Natural killer cell (primary cell): Measurements from ENCODE around the gene ARHGAP30. TPM values are rescaled to one million over a fixed set of nuclear protein-coding genes. Genes with fewer than 3 reads are reported as not detected.
"Not testable (repeated sequence)": the region's sequence is repeated elsewhere in the genome, so short reads cannot be mapped to it uniquely, and the experiment has no call there.

ENCODE experiments used
- ATAC-seq, 3 donors: fragments of 150-1000 bp in 2 of 3; fragments of 200-7000 bp in 1 of 3; cut with Tn5 transposase; 1 replicate in 1 of 3; 2 replicates in 2 of 3; pipeline ENCODE4 v1.10.0; 2021; ENCODE audit warnings: mild to moderate bottlenecking in 2 of 3, moderate library complexity in 2 of 3
- DNase-seq, 2 donors: peaks; one replicate each; pipeline versions ENCODE4 v3.0.0 to v3.0.0-alpha.2; 2013 to 2021; ENCODE audit warnings: mixed read lengths in 1 of 2
- H3K27ac ChIP-seq: one replicate; pipeline ENCODE4 v1.5.1; 2013; ENCODE audit warnings: mild to moderate bottlenecking, low read length
- H3K27me3 ChIP-seq: one replicate; pipeline ENCODE4 v1.6.1; 2013; ENCODE audit warnings: low read length; ENCODE audit not compliant: control insufficient read depth, insufficient read depth
- H3K36me3 ChIP-seq: one replicate; pipeline ENCODE4 v1.6.1; 2013; ENCODE audit warnings: low read length; ENCODE audit not compliant: control insufficient read depth, insufficient read depth
- H3K4me1 ChIP-seq: one replicate; pipeline ENCODE4 v1.6.1; 2013; ENCODE audit warnings: low read length; ENCODE audit not compliant: control insufficient read depth, insufficient read depth
- H3K4me3 ChIP-seq: one replicate; pipeline ENCODE4 v1.5.1; 2013; ENCODE audit warnings: low read length
- H3K9me3 ChIP-seq: one replicate; pipeline ENCODE4 v1.6.1; 2013; ENCODE audit warnings: low read length; ENCODE audit not compliant: control insufficient read depth, insufficient read depth
- H3K27ac Mint-ChIP-seq, 2 donors: one replicate each; pipeline ENCODE4 v1.8.0; 2022; ENCODE audit warnings: mild to moderate bottlenecking in 2 of 2, mixed read lengths in 2 of 2, moderate library complexity in 1 of 2
- H3K27me3 Mint-ChIP-seq, 2 donors: one replicate each; pipeline ENCODE4 v1.8.0; 2022; ENCODE audit warnings: low read depth in 2 of 2, mixed read lengths in 2 of 2
- H3K36me3 Mint-ChIP-seq: one replicate; pipeline ENCODE4 v1.8.0; 2022; ENCODE audit warnings: mixed read lengths
- H3K4me1 Mint-ChIP-seq, 2 donors: one replicate each; pipeline ENCODE4 v1.8.0; 2022; ENCODE audit warnings: mixed read lengths in 2 of 2
- H3K4me3 Mint-ChIP-seq: one replicate; pipeline ENCODE4 v1.8.0; 2022; ENCODE audit warnings: mild to moderate bottlenecking, moderate library complexity, mixed read lengths
- H3K9me3 Mint-ChIP-seq, 2 donors: one replicate each; pipeline ENCODE4 v1.8.0; 2022; ENCODE audit warnings: mixed read lengths in 2 of 2
- CTCF ChIP-seq: fragments of 200-600 bp; IDR thresholded peaks from one replicate; pipeline ENCODE4 v1.8.0; 2022; ENCODE audit warnings: antibody characterized with exemption
- WGBS: methylation state at CpG from one replicate; pipeline ENCODE4 v1.1.7; 2013; ENCODE audit warnings: missing lambda C conversion rate; ENCODE audit not compliant: insufficient coverage; 5-methylcytosine and 5-hydroxymethylcytosine counted together
- intact Hi-C: fragments of 100-400 bp; cut with micrococcal nuclease; formaldehyde crosslinking; loops from one replicate; pipeline ENCODE4 v1.14.2; 2022
- total RNA-seq, 4 donors: library from RNA; stranded (reverse); fragments of 120-200 nt in 1 of 4; gene quantifications; one replicate each; pipeline versions ENCODE4 v1.2.3 to v1.2.4, GENCODE V29; 2013 to 2022

Gene ARHGAP30
- total RNA-seq, 3 donors from 2014 or later (not counting 1 experiment from before 2014, with no cell fraction given): 246 to 310 (median 272) TPM

DNA sequence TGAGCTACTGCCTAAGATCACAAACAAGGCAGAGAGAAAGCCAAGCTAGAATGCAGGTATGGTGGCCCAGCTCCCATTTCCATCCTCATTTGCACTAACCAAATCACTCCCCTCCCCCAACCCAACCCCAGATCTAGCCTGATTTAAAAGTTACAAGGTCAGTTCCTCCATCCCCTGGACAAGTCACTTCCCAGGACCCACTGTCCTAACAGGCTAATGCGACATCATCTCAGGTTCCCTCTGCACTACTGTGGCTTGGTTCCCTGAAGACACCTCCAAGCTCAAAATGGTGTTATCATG is 51.1 kb downstream of the ARHGAP30 start:
- H3K4me3 Mint-ChIP-seq: peak overlapping the region; percentile 72
- Histone ChIP-seq H3K9me3 (no peaks in the 10 kb centered on the region), H3K27me3 (no peaks in the 10 kb centered on the region), H3K36me3 (no peaks in the 10 kb centered on the region), H3K27ac (no peak overlapping the region), H3K4me1 (peaks cover 33% of the 10 kb centered on the region), H3K4me3 (no peak overlapping the region)
- intact Hi-C loops: no loop called here
- no peaks in the 10 kb centered on the region for H3K36me3 Mint-ChIP-seq
- H3K27ac Mint-ChIP-seq: peak overlapping the region in 1 of 2 donors; percentile 21
- ATAC-seq (no peak), DNase-seq (no peak)
- H3K4me1 Mint-ChIP-seq: peaks cover 36 to 47% of the 10 kb centered on the region in 2 donors
- TF ChIP-seq CTCF: no peak
- H3K9me3 Mint-ChIP-seq: no peaks in the 10 kb centered on the region
- WGBS: 100% methylated on average over 1 of the region's 1 CpG
- H3K27me3 Mint-ChIP-seq: no peaks in the 10 kb centered on the region

- H3K27ac Mint-ChIP-seq: peak overlapping the region in 1 of 2 donors; percentile 47
- H3K4me3 ChIP-seq: no peak overlapping the region
- no peaks in the 10 kb centered on the region for H3K36me3 ChIP-seq
- no peak overlapping the region for H3K27ac ChIP-seq
- no peaks in the 10 kb centered on the region for H3K9me3 ChIP-seq
- 89% methylated on average over 5 of the region's 5 CpGs for WGBS
- H3K4me1 ChIP-seq: peaks cover 39% of the 10 kb centered on the region
- H3K4me3 Mint-ChIP-seq: no peak overlapping the region
- H3K27me3 Mint-ChIP-seq: no peaks in the 10 kb centered on the region
- H3K27me3 ChIP-seq: no peaks in the 10 kb centered on the region
- no peaks in the 10 kb centered on the region for H3K36me3 Mint-ChIP-seq
- DNase-seq (no peak), ATAC-seq (no peak)
- TF ChIP-seq CTCF: no peak
- intact Hi-C loops: no loop called here
- H3K4me1 Mint-ChIP-seq: peaks cover 41 to 53% of the 10 kb centered on the region in 2 donors
- H3K9me3 Mint-ChIP-seq: no peaks in the 10 kb centered on the region
Observed at GRCh38 chr1:161017756-161018630, 51.7 kb downstream of the ARHGAP30 start.

- Mint-ChIP-seq H3K27ac (peak overlapping the region in 1 of 2 donors; percentile 47), H3K4me1 (peaks cover 44 to 53% of the 10 kb centered on the region in 2 donors)
- H3K27me3 ChIP-seq, H3K27me3 Mint-ChIP-seq, intact Hi-C loops, H3K4me3 ChIP-seq, H3K36me3 Mint-ChIP-seq, ATAC-seq, H3K4me3 Mint-ChIP-seq, H3K27ac ChIP-seq, H3K9me3 Mint-ChIP-seq, H3K9me3 ChIP-seq, DNase-seq, H3K36me3 ChIP-seq: not testable (repeated sequence)
- WGBS: 93% methylated on average over 3 of the region's 7 CpGs
- H3K4me1 ChIP-seq: peaks cover 45% of the 10 kb centered on the region
Observed at GRCh38 chr1:161017181-161017580, 52.5 kb downstream of the ARHGAP30 start.

DNA sequence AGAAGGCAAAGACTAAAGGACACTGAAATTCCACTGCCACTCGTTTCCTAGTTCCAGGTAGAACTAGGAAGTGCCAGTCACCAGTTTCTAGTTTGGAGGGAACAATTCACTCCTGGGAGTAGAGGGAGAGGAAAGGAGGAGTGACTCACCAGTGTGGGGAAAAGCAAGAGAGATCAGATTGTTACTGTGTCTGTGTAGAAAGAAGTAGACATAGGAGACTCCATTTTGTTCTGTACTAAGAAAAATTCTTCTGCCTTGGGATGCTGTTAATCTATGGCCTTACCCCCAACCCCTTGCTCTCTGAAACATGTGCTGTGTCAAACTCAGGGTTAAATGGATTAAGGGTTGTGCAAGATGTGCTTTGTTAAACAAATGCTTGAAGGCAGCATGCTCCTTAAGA is 53.0 kb downstream of the ARHGAP30 start:
- H3K27ac Mint-ChIP-seq, H3K27me3 Mint-ChIP-seq: not testable (repeated sequence)
- peaks cover 43% of the 10 kb centered on the region for H3K4me1 ChIP-seq

More for the DNA sequence above, 53.0 kb downstream of the ARHGAP30 start:
- H3K4me3 ChIP-seq, DNase-seq, H3K27me3 ChIP-seq, H3K4me3 Mint-ChIP-seq, H3K36me3 ChIP-seq, H3K9me3 Mint-ChIP-seq, ATAC-seq, H3K36me3 Mint-ChIP-seq, H3K9me3 ChIP-seq, H3K27ac ChIP-seq, intact Hi-C loops: not testable (repeated sequence)
- WGBS: 94% methylated on average over 1 of the region's 1 CpG
- peaks cover 46 to 53% of the 10 kb centered on the region in 2 donors for H3K4me1 Mint-ChIP-seq
